Hair follicle dermal papilla cell (primary cell): ENCODE results near the gene PTPN20. TPM values are rescaled to one million over a fixed set of nuclear protein-coding genes. Genes with fewer than 3 reads are reported as not detected.

Experiments used
- total RNA-seq: library from RNA; depleted of rRNA; stranded (reverse); fragments of >200 nt; gene quantifications from 2 replicates; pipeline ENCODE4 v1.2.3, GENCODE V29; 2012

PTPN20 gene
- 3.8 and 5.2 TPM in 2 replicates for total RNA-seq

DNA sequence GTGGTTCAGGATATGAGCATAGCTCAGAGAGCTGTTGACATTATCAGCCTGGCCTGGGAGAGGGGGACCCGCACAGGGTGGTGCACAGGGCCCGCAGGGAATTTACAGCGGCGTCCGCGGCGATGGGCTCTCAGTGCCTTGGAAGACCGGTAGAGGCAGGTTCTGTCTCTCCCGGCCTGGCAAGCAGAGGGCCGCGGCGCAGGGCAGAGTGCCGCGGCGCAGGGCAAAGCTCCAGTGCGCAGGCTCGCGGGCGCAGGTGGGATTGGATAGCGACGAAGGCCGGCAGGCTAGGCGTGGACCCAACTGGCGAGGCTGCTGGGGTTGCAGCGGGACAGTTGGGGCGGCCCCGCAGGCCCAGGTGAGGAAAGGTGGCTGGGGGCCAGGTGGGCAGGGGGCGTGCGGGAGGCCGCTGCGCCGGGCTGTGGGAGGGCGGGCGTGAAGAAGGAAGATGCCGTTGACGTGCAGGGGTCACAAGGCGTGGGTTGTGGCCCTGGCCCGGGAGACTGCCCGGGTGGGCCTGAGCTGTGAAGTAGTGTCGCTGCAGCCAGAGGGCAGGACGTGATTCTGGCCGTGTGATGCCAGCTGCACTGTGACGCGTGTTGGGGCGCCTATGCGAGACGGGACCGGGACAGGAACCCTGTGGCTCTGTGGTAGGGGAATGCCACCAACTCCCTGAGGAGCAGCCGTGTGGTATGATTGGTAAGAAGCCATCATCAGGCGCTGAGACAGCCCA, at the start of gene PTPN20:
Gene PTPN20 (plus strand): TSS at position 285 of the 733 bp plus-strand sequence. CDS start 21,072 bp downstream, outside the sequence.

